Fibroblast of lung (primary cell): Measurements from ENCODE around the gene FAM13A. TPM values are rescaled to one million over a fixed set of nuclear protein-coding genes. Genes with fewer than 3 reads are reported as not detected.
A peak's percentile ranks its signal among the peaks of the same experiment; 100 is the strongest.

Source experiments
- DNase-seq, 2 donors: peaks; one replicate each; pipeline versions ENCODE4 v3.0.0 to v3.0.0-alpha.2; 2010; ENCODE audit warnings: low read depth in 2 of 2
- H2AFZ ChIP-seq: 2 replicates; pipeline ENCODE4 v1.5.1; 2012; ENCODE audit warnings: low read length, control low read depth, inconsistent platforms
- H3K27ac ChIP-seq: 2 replicates; pipeline ENCODE4 v1.5.1; 2011; ENCODE audit warnings: low read length, control low read depth; ENCODE audit not compliant: insufficient read depth
- H3K27me3 ChIP-seq: 2 replicates; pipeline ENCODE4 v1.5.1; 2011; ENCODE audit warnings: mild to moderate bottlenecking, low read length; ENCODE audit not compliant: control insufficient read depth, insufficient read depth
- H3K36me3 ChIP-seq: 2 replicates; pipeline ENCODE4 v1.5.1; 2011; ENCODE audit warnings: low read length; ENCODE audit not compliant: control insufficient read depth, insufficient read depth
- H3K4me1 ChIP-seq: 2 replicates; pipeline ENCODE4 v1.5.1; 2011; ENCODE audit warnings: low read length; ENCODE audit not compliant: control insufficient read depth, insufficient read depth; ENCODE audit errors: extremely low read depth
- H3K4me2 ChIP-seq: 2 replicates; pipeline ENCODE4 v1.5.1; 2011; ENCODE audit warnings: low read length, control low read depth; ENCODE audit not compliant: insufficient read depth; ENCODE audit errors: extremely low read depth
- H3K4me3 ChIP-seq, 4 experiments: fragments of 200-600 bp in 1 of 4; sonication (generic) in 1 of 4; replicated peaks in 1 of 4; 2 replicates each; pipeline ENCODE4 v1.5.1; 2011 to 2016; ENCODE audit warnings: low read length in 4 of 4, low read depth in 3 of 4, mild to moderate bottlenecking in 3 of 4, control low read depth in 2 of 4, inconsistent platforms in 1 of 4, mixed read lengths in 1 of 4; ENCODE audit not compliant: insufficient read depth in 1 of 4; ENCODE audit errors: control extremely low read depth in 1 of 4
- H3K79me2 ChIP-seq: 2 replicates; pipeline ENCODE4 v1.5.1; 2012; ENCODE audit warnings: mild to moderate bottlenecking, low read length, inconsistent platforms; ENCODE audit not compliant: control insufficient read depth, insufficient read depth
- H3K9ac ChIP-seq: 2 replicates; pipeline ENCODE4 v1.5.1; 2011; ENCODE audit warnings: mild to moderate bottlenecking, low read length, control low read depth; ENCODE audit not compliant: insufficient read depth
- H3K9me3 ChIP-seq: 2 replicates; pipeline ENCODE4 v1.5.1; 2012; ENCODE audit warnings: low read depth, low read length; ENCODE audit not compliant: control insufficient read depth, insufficient read depth
- H4K20me1 ChIP-seq: 2 replicates; pipeline ENCODE4 v1.5.1; 2011; ENCODE audit warnings: low read length; ENCODE audit not compliant: control insufficient read depth, insufficient read depth; ENCODE audit errors: extremely low read depth
- EZH2 ChIP-seq: IDR thresholded peaks from 2 replicates; pipeline ENCODE4 v1.5.1; 2012; ENCODE audit warnings: low read length, control low read depth, mild to moderate bottlenecking; ENCODE audit errors: missing control alignments
- polyA plus RNA-seq, 2 donors: library from polyadenylated mRNA; depleted of rRNA in 1 of 2; stranded (reverse) in 1 of 2; unstranded in 1 of 2; fragments of >200 nt; gene quantifications; 2 replicates each; pipeline ENCODE4 v1.2.1, GENCODE V29; 2011 to 2012; ENCODE audit warnings: missing spikeins in 1 of 2
- total RNA-seq: library from RNA; depleted of rRNA; stranded (reverse); fragments of >200 nt; gene quantifications from 2 replicates; pipeline ENCODE4 v1.2.1, GENCODE V29; 2014
- TF ChIP-seq, protein P1 (sequence below), 2 donors: IDR thresholded peaks in 1 of 2; conservative IDR thresholded peaks in 1 of 2; 1 replicate in 1 of 2; 2 replicates in 1 of 2; pipeline ENCODE4 v1.5.1; 2011 to 2012; ENCODE audit warnings: low read length in 2 of 2, control low read depth in 1 of 2, inconsistent platforms in 1 of 2, low read depth in 1 of 2, mild to moderate bottlenecking in 1 of 2

FAM13A gene
- total and polyA plus RNA-seq, 2 donors (not counting 1 experiment from before 2014, with no cell fraction given) = 14.3 to 23.9 TPM

DNA sequence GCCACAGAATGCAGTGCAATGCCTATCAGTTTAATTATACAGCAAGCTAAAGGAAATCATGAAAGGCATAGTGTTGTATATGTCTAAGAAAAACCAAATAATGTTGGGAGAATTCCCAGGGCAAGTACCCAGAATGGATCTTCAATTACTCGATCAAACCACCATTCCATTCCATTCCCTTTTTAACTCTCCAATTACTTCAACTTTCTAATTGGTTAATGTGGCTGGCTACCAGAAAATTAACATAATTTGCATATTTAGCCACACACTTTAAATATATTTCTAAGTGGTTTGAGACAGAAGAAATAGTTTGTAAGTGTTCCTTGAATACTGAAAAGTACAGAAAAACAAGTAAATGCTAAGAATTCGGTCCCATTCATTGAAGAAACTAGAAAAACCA, 247.9 kb downstream of the FAM13A start:
- no peaks in the 10 kb centered on the region for H3K4me1 ChIP-seq
- no peaks in the 10 kb centered on the region for H3K27me3 ChIP-seq
- H3K4me3 ChIP-seq = peak overlapping the region in 3 of 4 experiments; percentile 27 to 29 (median 27)
- no peaks in the 10 kb centered on the region for H3K79me2 ChIP-seq
- no peak for DNase-seq
- peak overlapping the region; percentile 81 for H3K4me2 ChIP-seq
- H3K9me3 ChIP-seq = no peaks in the 10 kb centered on the region
- no peak overlapping the region for H2AFZ ChIP-seq
- no peaks in the 10 kb centered on the region for H3K36me3 ChIP-seq
- H3K27ac ChIP-seq = no peak overlapping the region
- TF ChIP-seq, protein P1, sequence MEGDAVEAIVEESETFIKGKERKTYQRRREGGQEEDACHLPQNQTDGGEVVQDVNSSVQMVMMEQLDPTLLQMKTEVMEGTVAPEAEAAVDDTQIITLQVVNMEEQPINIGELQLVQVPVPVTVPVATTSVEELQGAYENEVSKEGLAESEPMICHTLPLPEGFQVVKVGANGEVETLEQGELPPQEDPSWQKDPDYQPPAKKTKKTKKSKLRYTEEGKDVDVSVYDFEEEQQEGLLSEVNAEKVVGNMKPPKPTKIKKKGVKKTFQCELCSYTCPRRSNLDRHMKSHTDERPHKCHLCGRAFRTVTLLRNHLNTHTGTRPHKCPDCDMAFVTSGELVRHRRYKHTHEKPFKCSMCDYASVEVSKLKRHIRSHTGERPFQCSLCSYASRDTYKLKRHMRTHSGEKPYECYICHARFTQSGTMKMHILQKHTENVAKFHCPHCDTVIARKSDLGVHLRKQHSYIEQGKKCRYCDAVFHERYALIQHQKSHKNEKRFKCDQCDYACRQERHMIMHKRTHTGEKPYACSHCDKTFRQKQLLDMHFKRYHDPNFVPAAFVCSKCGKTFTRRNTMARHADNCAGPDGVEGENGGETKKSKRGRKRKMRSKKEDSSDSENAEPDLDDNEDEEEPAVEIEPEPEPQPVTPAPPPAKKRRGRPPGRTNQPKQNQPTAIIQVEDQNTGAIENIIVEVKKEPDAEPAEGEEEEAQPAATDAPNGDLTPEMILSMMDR (conservative IDR thresholded peaks at IDR 0.05 in 1 of 2, IDR thresholded peaks at IDR 0.05 in 1 of 2; ENCODE audit: low read depth in 1 of 2, low read length in 2 of 2) = no peak
- TF ChIP-seq EZH2 = no peak
- no peak overlapping the region for H3K9ac ChIP-seq
- no peaks in the 10 kb centered on the region for H4K20me1 ChIP-seq

DNA sequence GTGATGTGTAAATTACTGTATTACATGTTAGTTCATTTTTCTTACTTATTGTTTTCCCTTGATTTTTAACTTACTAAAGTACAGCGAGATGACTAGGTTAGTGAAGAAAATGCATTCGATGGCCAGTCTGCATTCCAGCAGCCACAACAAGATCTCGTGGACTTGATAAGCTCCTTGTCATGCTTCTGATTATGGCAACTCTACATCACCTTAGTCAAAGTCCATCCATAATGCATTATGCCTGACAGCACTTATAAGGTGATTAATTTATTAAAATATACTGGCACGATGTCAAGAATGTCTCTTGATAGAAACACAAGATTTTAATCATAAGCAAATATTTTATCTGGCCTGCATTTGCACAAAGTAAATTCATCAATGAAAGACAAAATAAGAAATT, 249.5 kb downstream of the FAM13A start:
- DNase-seq = peak in 1 of 2 donors; percentile 83
- no peak for TF ChIP-seq EZH2
- TF ChIP-seq, protein P1 (conservative IDR thresholded peaks at IDR 0.05 in 1 of 2, IDR thresholded peaks at IDR 0.05 in 1 of 2; ENCODE audit: low read depth in 1 of 2, low read length in 2 of 2) = no peak
- Histone ChIP-seq H4K20me1 (no peaks in the 10 kb centered on the region), H2AFZ (no peak overlapping the region), H3K36me3 (peaks cover 2% of the 10 kb centered on the region), H3K27ac (no peak overlapping the region), H3K9ac (no peak overlapping the region), H3K9me3 (no peaks in the 10 kb centered on the region), H3K4me2 (no peak overlapping the region), H3K79me2 (no peaks in the 10 kb centered on the region), H3K4me1 (peaks cover 2% of the 10 kb centered on the region), H3K27me3 (no peaks in the 10 kb centered on the region), H3K4me3 (no peak overlapping the region)

DNA sequence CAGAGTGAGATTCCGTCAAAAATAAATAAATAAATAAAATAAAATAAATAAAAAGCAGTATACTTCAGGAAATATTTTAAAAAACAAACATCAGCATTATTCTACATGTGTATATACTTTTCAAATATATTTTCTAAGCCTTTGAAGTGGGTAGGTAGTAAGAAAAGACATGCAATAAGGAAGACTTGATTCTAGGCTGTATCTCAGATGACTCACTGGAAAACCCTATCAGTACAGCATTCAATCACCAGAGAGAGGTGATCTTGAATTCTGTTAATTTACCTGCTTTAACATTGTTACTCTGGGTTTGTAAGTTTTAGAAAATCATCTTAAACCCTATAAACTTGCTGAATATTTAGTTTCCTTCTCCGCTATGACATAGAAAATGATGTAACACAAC, 252.8 kb downstream of the FAM13A start:
- Histone ChIP-seq H3K27ac (no peak overlapping the region), H3K79me2 (no peaks in the 10 kb centered on the region), H3K4me2 (no peak overlapping the region), H3K9ac (no peak overlapping the region), H3K9me3 (no peaks in the 10 kb centered on the region), H3K36me3 (peaks cover 2% of the 10 kb centered on the region), H3K4me3 (no peak overlapping the region), H2AFZ (no peak overlapping the region), H3K4me1 (peaks cover 2% of the 10 kb centered on the region), H3K27me3 (no peaks in the 10 kb centered on the region), H4K20me1 (no peaks in the 10 kb centered on the region)
- TF ChIP-seq, protein P1 (conservative IDR thresholded peaks at IDR 0.05 in 1 of 2, IDR thresholded peaks at IDR 0.05 in 1 of 2; ENCODE audit: low read depth in 1 of 2, low read length in 2 of 2) = no peak
- TF ChIP-seq EZH2 = no peak
- no peak for DNase-seq
